ENCODE measurements around the gene NDUFV1.

GRCh38 chr11:67652965-67653845 lies 46.5 kb downstream of the NDUFV1 start:
- TF ChIP-seq, protein P1, sequence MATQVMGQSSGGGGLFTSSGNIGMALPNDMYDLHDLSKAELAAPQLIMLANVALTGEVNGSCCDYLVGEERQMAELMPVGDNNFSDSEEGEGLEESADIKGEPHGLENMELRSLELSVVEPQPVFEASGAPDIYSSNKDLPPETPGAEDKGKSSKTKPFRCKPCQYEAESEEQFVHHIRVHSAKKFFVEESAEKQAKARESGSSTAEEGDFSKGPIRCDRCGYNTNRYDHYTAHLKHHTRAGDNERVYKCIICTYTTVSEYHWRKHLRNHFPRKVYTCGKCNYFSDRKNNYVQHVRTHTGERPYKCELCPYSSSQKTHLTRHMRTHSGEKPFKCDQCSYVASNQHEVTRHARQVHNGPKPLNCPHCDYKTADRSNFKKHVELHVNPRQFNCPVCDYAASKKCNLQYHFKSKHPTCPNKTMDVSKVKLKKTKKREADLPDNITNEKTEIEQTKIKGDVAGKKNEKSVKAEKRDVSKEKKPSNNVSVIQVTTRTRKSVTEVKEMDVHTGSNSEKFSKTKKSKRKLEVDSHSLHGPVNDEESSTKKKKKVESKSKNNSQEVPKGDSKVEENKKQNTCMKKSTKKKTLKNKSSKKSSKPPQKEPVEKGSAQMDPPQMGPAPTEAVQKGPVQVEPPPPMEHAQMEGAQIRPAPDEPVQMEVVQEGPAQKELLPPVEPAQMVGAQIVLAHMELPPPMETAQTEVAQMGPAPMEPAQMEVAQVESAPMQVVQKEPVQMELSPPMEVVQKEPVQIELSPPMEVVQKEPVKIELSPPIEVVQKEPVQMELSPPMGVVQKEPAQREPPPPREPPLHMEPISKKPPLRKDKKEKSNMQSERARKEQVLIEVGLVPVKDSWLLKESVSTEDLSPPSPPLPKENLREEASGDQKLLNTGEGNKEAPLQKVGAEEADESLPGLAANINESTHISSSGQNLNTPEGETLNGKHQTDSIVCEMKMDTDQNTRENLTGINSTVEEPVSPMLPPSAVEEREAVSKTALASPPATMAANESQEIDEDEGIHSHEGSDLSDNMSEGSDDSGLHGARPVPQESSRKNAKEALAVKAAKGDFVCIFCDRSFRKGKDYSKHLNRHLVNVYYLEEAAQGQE (IDR thresholded peaks at IDR 0.05) = no peak
- no peak for TF ChIP-seq CTCF (IDR thresholded peaks at IDR 0.05; ENCODE audit: low read depth, low read length, missing input control)
- no peak for TF ChIP-seq TAF1 (conservative IDR thresholded peaks at IDR 0.05)

All from liver (tissue), 3 donors.